Measurements from ENCODE around the gene ATOSB.

GRCh38 chr9:35059438-35059837, 56.2 kb downstream of the ATOSB start:
- TF ChIP-seq POLR2A (IDR thresholded peaks at IDR 0.05; ENCODE audit: low read length) = no peak
- no peak for TF ChIP-seq GATA1 (IDR thresholded peaks at IDR 0.05; ENCODE audit: low read depth, low read length)

Measured in erythroblast (primary cell).